HFF-Myc (cell line): ENCODE results near the gene SPAG16.

Source experiments
- DNase-seq: peaks from one replicate; pipeline ENCODE4 v3.0.0-alpha.2; 2011; ENCODE audit warnings: low read depth; ENCODE audit errors: extremely low read depth
- H3K4me3 ChIP-seq: replicated peaks from 2 replicates; pipeline ENCODE4 v1.5.1; 2011; ENCODE audit warnings: low read depth, mild to moderate bottlenecking, control low read depth, low read length
- TF ChIP-seq, protein P1 (sequence below): IDR thresholded peaks from 2 replicates; pipeline ENCODE4 v1.5.1; 2012; ENCODE audit warnings: mild to moderate bottlenecking, low read depth, low read length, control low read depth; ENCODE audit errors: missing control alignments

Gene SPAG16

GRCh38 chr2:214127170-214127569 is 842.9 kb downstream of the SPAG16 start:
- no peak overlapping the region for H3K4me3 ChIP-seq
- TF ChIP-seq, protein P1, sequence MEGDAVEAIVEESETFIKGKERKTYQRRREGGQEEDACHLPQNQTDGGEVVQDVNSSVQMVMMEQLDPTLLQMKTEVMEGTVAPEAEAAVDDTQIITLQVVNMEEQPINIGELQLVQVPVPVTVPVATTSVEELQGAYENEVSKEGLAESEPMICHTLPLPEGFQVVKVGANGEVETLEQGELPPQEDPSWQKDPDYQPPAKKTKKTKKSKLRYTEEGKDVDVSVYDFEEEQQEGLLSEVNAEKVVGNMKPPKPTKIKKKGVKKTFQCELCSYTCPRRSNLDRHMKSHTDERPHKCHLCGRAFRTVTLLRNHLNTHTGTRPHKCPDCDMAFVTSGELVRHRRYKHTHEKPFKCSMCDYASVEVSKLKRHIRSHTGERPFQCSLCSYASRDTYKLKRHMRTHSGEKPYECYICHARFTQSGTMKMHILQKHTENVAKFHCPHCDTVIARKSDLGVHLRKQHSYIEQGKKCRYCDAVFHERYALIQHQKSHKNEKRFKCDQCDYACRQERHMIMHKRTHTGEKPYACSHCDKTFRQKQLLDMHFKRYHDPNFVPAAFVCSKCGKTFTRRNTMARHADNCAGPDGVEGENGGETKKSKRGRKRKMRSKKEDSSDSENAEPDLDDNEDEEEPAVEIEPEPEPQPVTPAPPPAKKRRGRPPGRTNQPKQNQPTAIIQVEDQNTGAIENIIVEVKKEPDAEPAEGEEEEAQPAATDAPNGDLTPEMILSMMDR, result no peak
- DNase-seq, result no peak

DNA sequence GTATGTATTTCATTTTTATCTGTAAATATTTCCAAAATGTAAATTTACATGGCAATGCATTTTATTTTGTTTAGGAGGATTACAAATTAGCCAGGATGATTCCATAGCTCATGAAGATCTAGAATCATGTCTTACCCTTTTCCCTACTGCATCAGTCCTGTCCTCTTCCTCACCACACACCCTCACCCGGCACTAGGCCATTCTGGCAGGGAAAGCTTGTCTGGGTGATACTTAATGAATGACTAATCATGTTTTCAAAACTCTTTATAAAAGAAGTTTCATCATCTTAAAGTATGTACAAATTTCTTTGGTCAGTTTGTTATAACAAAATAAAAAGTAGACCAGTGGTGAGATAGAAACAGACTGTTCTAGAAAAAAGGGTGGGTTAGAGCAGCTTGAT is 843.3 kb downstream of the SPAG16 start:
- no peak for DNase-seq
- TF ChIP-seq, protein P1, result no peak
- no peak overlapping the region for H3K4me3 ChIP-seq

GRCh38 chr2:214128040-214128439 is 843.8 kb downstream of the SPAG16 start:
- no peak overlapping the region for H3K4me3 ChIP-seq
- TF ChIP-seq, protein P1, result no peak
- no peak for DNase-seq

GRCh38 chr2:214130114-214130513 is 845.9 kb downstream of the SPAG16 start:
- DNase-seq, result no peak
- TF ChIP-seq, protein P1, result no peak

GRCh38 chr2:214135966-214136365 is 851.7 kb downstream of the SPAG16 start:
- DNase-seq, result no peak
- H3K4me3 ChIP-seq, result no peak overlapping the region
- TF ChIP-seq, protein P1, result no peak

More at GRCh38 chr2:214130114-214130513, 845.9 kb downstream of the SPAG16 start:
- no peak overlapping the region for H3K4me3 ChIP-seq

DNA sequence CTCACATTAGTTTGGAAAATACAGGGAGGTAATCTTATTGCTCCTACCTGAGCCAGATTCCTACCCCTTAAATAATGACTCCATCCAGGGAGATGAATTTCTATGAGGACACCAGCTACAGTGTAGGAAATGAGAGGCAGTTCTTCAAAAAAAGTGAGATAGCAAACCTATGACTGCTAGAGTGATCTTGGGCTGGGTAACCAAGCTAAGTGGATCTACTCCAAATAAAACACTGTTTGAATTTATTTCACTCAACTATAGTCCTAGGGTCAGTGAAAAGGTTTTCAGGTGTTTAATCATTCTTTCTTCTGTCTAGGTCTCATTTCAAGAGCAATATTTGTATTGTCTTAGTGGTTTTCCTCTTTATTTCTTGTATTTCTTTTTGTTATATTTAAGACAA is 854.5 kb downstream of the SPAG16 start:
- DNase-seq, result no peak
- TF ChIP-seq, protein P1, result no peak

DNA sequence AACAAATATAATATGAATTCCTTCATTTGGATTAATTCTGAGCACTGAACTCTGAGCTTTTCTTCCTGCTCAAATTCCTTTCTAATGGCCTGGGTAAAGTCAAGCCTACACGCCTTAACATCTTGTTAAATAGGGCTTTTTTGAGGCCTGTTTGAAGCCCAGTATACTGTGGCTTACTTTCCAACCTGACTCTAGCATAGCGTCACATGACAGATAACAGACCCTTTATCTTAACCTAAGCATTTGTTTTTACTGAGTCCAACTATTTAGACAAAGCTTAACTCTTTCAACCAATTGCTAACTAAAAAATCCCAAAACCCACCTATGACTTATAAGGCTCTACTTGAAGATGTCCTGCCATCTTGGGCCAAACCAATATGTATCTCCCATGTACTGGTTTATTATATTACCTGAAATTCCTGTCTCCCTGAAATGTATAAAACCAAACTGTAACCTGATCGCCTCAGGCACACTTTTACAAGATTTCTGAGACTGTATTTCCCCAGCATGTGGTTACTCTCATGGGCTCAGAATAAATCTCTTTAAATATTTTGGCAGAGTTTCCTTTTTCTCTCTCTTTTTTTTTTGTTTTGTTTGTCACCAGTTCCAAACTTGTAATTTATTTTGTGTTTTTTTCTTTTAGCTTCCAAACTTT is 855.5 kb downstream of the SPAG16 start:
- H3K4me3 ChIP-seq, result no peak overlapping the region
- DNase-seq, result no peak
- TF ChIP-seq, protein P1, result no peak

More for the DNA sequence above, 854.5 kb downstream of the SPAG16 start:
- H3K4me3 ChIP-seq, result no peak overlapping the region
